GM19324 (cell line): ENCODE measurements around the gene TBXA2R.
"Not testable (repeated sequence)": the region's sequence is repeated elsewhere in the genome, so short reads cannot be mapped to it uniquely, and the experiment has no call there.

ENCODE experiments used
- ATAC-seq: cut with Tn5 transposase; IDR thresholded peaks from one replicate; pipeline ENCODE4 v1.9.1; 2021; ENCODE audit warnings: mild to moderate bottlenecking, moderate library complexity; ENCODE audit not compliant: unreplicated experiment, low FRiP score

TBXA2R gene

GRCh38 chr19:3606690-3607289, at the start of gene TBXA2R:
Gene TBXA2R, minus strand, starts transcription at chr19:3606875. Its CDS starts 6,241 bp downstream, at chr19:3600634.
- no peak for ATAC-seq

DNA sequence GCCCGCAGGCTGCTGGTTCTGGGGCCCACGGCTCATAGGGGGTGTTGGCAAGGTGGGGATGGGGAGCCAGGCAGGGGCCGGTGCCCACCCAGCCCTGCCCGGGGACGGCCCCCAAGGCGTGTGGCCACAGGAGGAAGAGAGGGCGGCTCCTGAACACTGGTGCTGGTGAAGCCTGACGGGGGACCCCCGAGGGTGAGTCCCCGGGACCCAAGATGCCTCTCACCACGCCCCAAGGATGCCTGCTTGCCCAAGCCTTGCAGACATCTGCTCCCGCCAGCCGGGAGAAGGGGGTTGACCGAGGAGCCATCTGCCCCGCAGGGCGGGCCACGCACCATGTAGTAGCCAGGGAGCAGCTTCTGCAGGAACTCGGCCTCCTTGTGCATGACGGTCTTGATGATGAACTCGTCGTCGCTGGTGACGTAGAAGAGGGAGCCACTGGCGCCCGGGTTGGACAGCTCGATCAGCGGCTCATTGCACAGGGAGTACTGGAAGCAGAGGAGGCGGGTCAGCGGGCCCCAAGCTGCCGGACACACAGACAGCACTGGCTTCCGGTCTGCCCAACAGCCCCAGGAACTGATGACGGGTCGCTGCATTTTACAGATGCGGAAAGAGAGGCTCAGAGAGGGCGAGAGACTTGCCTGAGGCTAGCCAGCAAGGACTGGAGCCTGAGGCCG, 49.5 kb upstream of the TBXA2R start:
- no peak for ATAC-seq

DNA sequence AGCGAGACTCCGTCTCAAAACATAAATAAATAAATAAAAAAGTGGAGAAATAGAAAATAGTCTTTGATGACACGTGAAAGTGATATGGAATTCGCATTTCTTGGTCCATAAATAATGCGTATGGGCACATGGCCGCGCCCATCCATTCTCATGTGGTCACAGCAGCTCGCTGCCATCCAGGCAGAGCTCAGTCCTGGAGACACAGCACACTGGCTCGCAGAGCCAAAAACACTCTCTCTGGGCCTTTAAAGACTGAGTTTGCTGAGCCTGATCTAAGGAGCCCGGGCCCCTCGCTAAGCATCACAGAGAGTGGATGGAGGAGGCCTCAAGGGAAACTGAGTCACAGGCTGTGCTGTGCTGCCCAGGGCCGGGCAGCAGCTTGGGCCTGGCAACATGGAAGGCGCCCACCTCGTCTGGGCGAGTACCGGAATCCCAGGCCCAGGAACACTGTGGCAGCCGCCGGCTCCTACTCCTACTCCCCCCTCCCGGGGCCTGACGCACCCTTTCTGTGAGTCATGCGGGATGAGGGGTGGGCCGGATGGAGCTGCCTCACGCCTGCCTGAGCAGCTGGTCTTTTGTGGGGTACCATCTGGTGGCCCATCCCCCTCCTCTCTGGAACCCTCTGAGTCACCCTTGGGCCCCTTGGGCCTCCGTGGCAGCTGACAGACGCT, 48.9 kb upstream of the TBXA2R start:
- no peak for ATAC-seq

- ATAC-seq, result no peak
Observed at GRCh38 chr19:3653865-3654513, 47.3 kb upstream of the TBXA2R start.

DNA sequence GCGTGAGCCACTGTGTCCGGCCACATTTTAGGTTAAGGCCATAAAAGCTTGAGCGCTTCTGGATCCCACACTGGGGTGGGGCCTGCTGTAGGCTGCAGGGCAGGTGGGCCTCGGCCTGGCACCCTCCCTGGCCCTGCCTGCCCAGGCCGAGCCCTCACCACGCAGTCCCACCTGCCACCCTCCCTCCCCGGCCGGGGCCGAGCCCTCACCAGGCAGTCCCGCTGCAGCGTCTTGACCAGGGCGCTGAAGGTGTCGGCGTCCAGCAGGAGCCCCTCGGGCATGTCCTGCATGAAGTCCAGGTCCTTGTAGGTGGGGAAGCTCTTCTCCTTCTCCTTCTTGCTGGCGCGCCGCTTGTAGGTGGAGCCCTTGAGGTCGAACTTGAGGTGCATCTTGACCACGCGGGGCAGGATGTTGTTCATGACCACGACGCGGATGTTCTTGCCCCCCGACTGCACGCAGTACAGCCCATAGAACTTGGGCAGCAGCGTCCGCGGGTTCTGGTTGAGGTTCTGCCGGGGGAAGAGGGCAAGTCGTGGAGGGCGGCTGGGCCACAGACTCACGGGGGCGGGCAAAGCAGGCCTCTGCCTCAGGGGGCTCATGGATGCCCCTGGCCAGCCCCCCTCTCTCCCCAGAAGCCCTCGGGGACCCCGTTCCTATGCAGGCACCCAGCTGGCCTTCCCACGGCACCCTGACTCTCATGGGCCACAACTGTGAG, 46.6 kb upstream of the TBXA2R start:
- no peak for ATAC-seq

DNA sequence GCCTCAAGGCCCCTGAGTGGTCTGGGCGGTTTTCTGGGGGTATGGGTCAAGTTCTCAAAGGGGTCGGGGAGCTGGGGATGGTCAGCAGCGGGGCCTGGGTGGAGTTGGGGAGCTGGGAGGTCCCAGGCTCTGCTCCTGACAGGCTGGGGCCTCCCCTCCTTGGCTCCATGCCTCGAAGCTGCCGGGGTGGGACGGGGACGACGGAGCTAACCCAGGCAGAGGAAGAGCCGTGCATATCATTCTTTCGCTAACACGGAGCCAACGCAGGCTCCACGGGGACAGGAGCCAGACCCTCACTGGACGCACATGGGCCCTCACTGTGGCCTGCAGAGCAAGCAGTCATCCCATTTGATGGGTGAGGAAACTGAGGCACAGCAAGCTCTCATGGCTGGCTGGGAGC, 45.7 kb upstream of the TBXA2R start:
- ATAC-seq, result no peak

GRCh38 chr19:3651684-3652083, 45.0 kb upstream of the TBXA2R start:
- ATAC-seq, result no peak

- no peak for ATAC-seq
Observed at GRCh38 chr19:3649888-3650287, 43.2 kb upstream of the TBXA2R start.

GRCh38 chr19:3648037-3648905, 41.6 kb upstream of the TBXA2R start:
- no peak for ATAC-seq

DNA sequence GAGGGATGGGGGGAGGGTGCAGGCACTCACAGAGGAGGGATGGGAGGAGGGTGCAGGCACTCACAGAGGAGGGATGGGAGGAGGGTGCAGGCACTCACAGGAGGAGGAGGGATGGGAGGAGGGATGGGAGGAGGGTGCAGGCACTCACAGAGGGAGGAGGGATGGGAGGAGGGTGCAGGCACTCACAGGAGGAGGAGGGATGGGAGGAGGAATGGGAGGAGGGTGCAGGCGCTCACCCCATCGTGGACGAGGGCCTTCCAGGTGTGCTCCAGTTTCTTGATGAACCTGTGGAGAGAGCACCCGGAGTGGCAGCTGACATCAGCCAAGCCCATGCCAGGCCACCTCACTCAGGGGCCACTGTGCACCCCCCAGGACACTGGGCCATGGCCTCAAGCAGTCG, 40.4 kb upstream of the TBXA2R start:
- ATAC-seq, result not testable (repeated sequence)

DNA sequence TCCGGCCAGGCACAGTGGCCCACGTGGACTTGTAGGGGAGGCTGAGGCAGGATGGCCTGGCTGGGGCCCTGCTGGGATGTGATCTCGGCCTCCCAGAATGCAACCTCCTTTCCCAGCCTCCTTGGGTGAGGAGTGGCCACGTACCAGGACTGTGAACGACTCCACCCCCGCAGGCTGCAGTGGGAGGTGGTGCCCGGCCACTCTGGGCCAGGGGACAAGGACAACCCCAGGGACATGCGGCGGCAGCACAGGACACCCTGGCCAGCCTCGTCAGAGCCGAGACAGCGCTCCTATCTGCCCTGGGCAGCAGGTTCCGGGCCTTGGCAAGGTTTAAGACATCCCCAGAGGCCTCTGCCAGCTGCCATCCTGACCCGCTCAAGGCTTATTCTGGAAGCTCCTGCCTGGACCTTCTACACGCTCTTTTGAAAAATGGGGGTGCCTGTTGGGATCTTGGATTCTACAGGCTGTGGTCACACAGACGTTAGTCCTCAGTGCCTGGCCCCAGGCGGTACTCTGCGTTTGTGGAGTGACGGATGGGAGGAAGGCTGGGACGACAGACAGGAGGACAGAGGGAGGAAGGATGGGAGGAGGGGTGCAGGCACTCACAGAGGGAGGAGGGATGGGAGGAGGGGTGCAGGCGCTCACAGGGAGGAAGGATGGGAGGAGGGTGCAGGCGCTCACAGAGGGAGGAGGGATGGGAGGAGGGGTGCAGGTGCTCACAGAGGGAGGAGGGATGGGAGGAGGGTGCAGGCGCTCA, 39.8 kb upstream of the TBXA2R start:
- ATAC-seq, result no peak

DNA sequence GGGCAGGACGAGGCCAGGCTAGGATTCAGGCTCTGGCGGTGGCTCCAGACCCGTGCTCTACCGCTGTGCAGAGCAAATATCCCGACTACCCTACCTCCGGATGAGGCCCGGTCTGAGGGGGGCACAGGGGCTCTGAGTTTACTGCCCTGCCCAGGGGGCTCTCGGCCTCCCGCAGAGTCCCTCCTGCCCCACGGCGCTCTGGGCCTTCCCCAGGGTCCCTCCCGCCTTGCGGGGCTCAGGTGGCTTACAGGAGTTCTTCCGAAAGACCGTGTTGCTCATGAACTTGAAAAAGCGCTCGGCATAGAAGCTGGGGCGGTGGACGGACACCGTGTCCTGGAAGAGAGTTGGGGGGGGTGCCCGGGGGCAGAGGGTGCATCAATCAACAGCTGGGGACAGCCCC, 39.1 kb upstream of the TBXA2R start:
- ATAC-seq, result no peak

DNA sequence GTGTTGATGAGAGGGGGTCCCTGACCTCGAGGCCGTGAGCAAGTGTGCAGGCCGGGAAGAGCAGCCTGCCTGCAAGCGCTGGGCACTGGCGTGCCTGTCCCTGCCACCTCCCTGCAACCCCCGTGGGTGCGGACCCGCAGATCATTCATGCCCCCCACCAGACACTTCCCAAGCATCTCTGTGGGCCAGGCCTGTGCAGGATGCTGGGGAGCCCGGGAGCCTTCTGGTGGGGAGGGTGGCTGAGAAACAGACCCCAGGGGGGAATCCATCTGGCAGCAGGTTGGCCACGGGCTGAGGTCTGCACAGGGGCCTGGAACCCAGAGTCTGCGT, 38.4 kb upstream of the TBXA2R start:
- no peak for ATAC-seq

DNA sequence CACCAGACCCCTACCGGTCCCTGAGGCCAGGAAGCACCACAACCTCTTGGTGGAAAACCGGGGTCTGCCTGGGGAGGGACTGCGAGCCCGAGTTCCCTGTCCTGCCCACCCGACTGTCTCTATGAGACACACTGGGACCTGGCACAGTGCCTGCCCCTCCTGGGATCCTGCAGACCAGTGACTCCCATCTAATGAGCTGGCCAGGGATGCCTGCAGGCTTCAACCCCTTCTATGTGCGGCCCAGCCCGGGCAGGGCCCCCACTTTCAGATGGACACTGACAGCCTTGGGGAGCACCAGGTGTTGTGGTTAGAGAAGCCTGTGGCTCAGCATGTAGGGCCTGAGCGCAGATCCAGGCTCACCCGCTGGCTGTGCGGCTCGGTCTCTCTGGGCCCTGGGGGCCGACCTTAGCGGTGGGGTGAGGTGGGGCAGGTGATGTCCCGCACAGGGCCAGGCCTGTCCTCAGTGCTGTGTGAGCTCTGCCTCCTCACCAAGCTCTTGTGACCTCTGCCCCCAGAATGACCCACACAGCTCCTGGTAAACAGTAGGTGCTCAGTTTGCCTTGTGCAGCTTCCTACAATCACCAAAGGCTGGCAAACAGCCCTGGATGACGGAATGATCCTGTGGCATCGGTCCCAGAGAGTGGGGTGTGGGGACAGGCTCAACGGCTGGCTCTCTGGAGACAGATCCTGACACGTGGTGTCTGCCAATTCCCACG, 37.8 kb upstream of the TBXA2R start:
- no peak for ATAC-seq

DNA sequence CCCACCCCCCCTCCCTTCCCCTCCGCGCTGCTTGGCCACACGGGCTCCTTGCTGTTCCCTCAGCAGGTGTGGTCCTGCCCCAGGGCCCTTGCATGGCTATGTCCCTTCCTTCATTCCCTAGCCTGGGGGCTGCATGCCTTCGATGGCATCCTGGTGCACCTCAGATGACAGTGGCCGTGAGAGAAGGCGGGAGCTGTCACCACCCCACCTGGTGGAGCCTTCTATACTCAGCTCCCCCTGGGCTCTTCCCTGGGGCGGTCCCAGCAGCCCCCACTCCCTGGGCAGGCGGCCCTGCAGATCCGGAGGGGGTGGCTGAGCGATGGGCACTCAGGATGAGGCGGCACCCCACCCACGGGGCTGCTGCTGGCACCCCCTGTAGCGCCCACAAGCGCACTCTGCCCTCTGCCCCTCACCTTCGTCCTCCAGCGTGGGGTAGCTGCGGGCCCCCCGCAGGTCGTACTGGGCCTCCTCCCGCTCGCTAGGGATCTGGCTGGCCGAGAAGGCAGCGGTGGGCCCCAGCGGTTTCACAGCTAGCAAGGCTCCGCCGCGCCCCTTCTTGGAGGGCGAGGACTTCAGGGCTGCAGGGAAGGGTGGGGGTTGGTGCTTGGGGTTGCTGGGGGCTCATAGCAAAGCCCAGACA, 37.1 kb upstream of the TBXA2R start:
- no peak for ATAC-seq

- no peak for ATAC-seq
Observed at GRCh38 chr19:3642987-3643673, 36.5 kb upstream of the TBXA2R start.

- no peak for ATAC-seq
Observed at GRCh38 chr19:3642296-3642695, 35.6 kb upstream of the TBXA2R start.
